Fibroblast of mammary gland (primary cell): ENCODE data around the gene ANO2.

Experiments used
- DNase-seq: peaks from one replicate; pipeline ENCODE4 v3.0.0-alpha.2; 2010; ENCODE audit warnings: low read depth
- H3K4me3 ChIP-seq: 2 replicates; pipeline ENCODE4 v1.5.1; 2011; ENCODE audit warnings: low read depth, mild to moderate bottlenecking, low read length, moderate library complexity; ENCODE audit not compliant: control insufficient read depth
- CTCF ChIP-seq: conservative IDR thresholded peaks from 2 replicates; pipeline ENCODE4 v1.5.1; 2011; ENCODE audit warnings: low read depth, low read length, inconsistent platforms; ENCODE audit not compliant: control insufficient read depth, insufficient read depth

Gene ANO2

GRCh38 chr12:5768581-5769196 lies 176.4 kb downstream of the ANO2 start:
- no peak overlapping the region for H3K4me3 ChIP-seq
- no peak for TF ChIP-seq CTCF
- DNase-seq = no peak

- TF ChIP-seq CTCF = no peak
- H3K4me3 ChIP-seq = no peak overlapping the region
- no peak for DNase-seq
Observed at GRCh38 chr12:5768171-5768570, 176.9 kb downstream of the ANO2 start.

- H3K4me3 ChIP-seq = no peak overlapping the region
- no peak for TF ChIP-seq CTCF
- DNase-seq = no peak
Observed at GRCh38 chr12:5758347-5758746, 186.7 kb downstream of the ANO2 start.

GRCh38 chr12:5756338-5756842 lies 188.7 kb downstream of the ANO2 start:
- no peak for TF ChIP-seq CTCF
- DNase-seq = no peak

GRCh38 chr12:5748027-5748426 lies 197.0 kb downstream of the ANO2 start:
- no peak overlapping the region for H3K4me3 ChIP-seq
- no peak for DNase-seq
- no peak for TF ChIP-seq CTCF

More at GRCh38 chr12:5756338-5756842, 188.7 kb downstream of the ANO2 start:
- H3K4me3 ChIP-seq = no peak overlapping the region

- no peak overlapping the region for H3K4me3 ChIP-seq
- no peak for TF ChIP-seq CTCF
- DNase-seq = no peak
Observed at GRCh38 chr12:5746917-5747316, 198.1 kb downstream of the ANO2 start.
